Esophagus muscularis mucosa (tissue), 4 donors: ENCODE measurements around the gene GLTP. TPM values are rescaled to one million over a fixed set of nuclear protein-coding genes. Genes with fewer than 3 reads are reported as not detected.
A peak's percentile ranks its signal among the peaks of the same experiment; 100 is the strongest.

Experiments
- DNase-seq: peaks from one replicate; pipeline ENCODE4 v3.0.0-alpha.2; 2017; ENCODE audit errors: extremely low spot score
- H3K27ac ChIP-seq, 4 donors: fragments of 200-600 bp; sonication (generic); replicated peaks in 1 of 4; 1 replicate in 3 of 4; 2 replicates in 1 of 4; pipeline ENCODE4 v1.5.1; 2016 to 2019; ENCODE audit warnings: mild to moderate bottlenecking in 1 of 4
- H3K27me3 ChIP-seq, 4 donors: fragments of 200-600 bp; sonication (generic); one replicate each; pipeline versions ENCODE4 v1.5.1 to v1.6.0; 2016 to 2019
- H3K36me3 ChIP-seq, 4 donors: fragments of 200-600 bp; sonication (generic); one replicate each; pipeline ENCODE4 v1.5.1; 2016 to 2019
- H3K4me1 ChIP-seq, 4 donors: fragments of 200-600 bp; sonication (generic); one replicate each; pipeline ENCODE4 v1.5.1; 2016 to 2019
- H3K4me3 ChIP-seq, 4 donors: fragments of 200-600 bp; sonication (generic); 1 replicate in 2 of 4; 2 replicates in 2 of 4; pipeline ENCODE4 v1.5.1; 2016 to 2019; ENCODE audit warnings: mild to moderate bottlenecking in 4 of 4, moderate library complexity in 1 of 4
- H3K9me3 ChIP-seq, 4 donors: fragments of 200-600 bp; sonication (generic); 1 replicate in 3 of 4; 2 replicates in 1 of 4; pipeline ENCODE4 v1.5.1; 2016 to 2019
- CTCF ChIP-seq, 3 experiments: fragments of 200-600 bp in 2 of 3; fragments of 450-650 bp in 1 of 3; sonication (generic) in 2 of 3; IDR thresholded peaks; one replicate each; pipeline ENCODE4 v1.5.1; 2017 to 2019; ENCODE audit warnings: antibody characterized with exemption in 3 of 3, mild to moderate bottlenecking in 2 of 3, moderate library complexity in 1 of 3
- EP300 ChIP-seq: sonication (generic); formaldehyde crosslinking; IDR thresholded peaks from one replicate; pipeline ENCODE4 v1.6.1; 2017; ENCODE audit warnings: antibody characterized with exemption
- POLR2A ChIP-seq: fragments of 450-650 bp; IDR thresholded peaks from one replicate; pipeline ENCODE4 v1.6.1; 2017; ENCODE audit warnings: antibody characterized with exemption, moderate library complexity, mild to moderate bottlenecking, low read depth
- POLR2AphosphoS5 ChIP-seq, 2 donors: sonication (generic); formaldehyde crosslinking; IDR thresholded peaks; one replicate each; pipeline ENCODE4 v1.6.1; 2017; ENCODE audit warnings: antibody characterized with exemption in 2 of 2
- WGBS: methylation state at CpG from one replicate; pipeline ENCODE4 v1.1.5; 2018; 5-methylcytosine and 5-hydroxymethylcytosine counted together
- intact Hi-C: fragments of 100-400 bp; cut with DNase I; formaldehyde crosslinking; loops from one replicate; pipeline ENCODE4 v1.15.1; 2023
- total RNA-seq, 4 donors: library from RNA; depleted of rRNA; stranded (reverse); fragments of >200 nt; gene quantifications; one replicate each; pipeline versions ENCODE4 v1.1.0 to v1.2.1, GENCODE V29; 2016

Gene GLTP
- total RNA-seq, 4 donors from 2014 or later, result 37.0 to 47.7 (median 39.6) TPM

- peaks cover 0 to 13% (median 9%) of the 10 kb centered on the region in 4 donors for H3K4me1 ChIP-seq
- peaks cover 0 to 22% (median 0%) of the 10 kb centered on the region in 4 donors for H3K27me3 ChIP-seq
- no peak for DNase-seq
- TF ChIP-seq POLR2AphosphoS5 (IDR thresholded peaks at IDR 0.05) (no peak), CTCF (IDR thresholded peaks at IDR 0.05) (no peak), POLR2A (no peak), EP300 (no peak)
- no peak overlapping the region for H3K4me3 ChIP-seq
- H3K36me3 ChIP-seq, result no peaks in the 10 kb centered on the region
- no peaks in the 10 kb centered on the region for H3K9me3 ChIP-seq
- intact Hi-C loops, result no loop called here
- WGBS, result 56% methylated on average over 12 of the region's 12 CpGs
- H3K27ac ChIP-seq, result peak overlapping the region; percentile 26 to 54 (median 36)
Observed at GRCh38 chr12:109888179-109889020, 8.1 kb upstream of the GLTP start.

- Histone ChIP-seq H3K36me3 (no peaks in the 10 kb centered on the region), H3K27ac (no peak overlapping the region), H3K4me3 (no peak overlapping the region), H3K27me3 (peaks cover 0 to 16% (median 0%) of the 10 kb centered on the region in 4 donors), H3K4me1 (peaks cover 3 to 19% (median 15%) of the 10 kb centered on the region in 4 donors), H3K9me3 (no peaks in the 10 kb centered on the region)
- TF ChIP-seq CTCF (IDR thresholded peaks at IDR 0.05) (no peak), POLR2AphosphoS5 (IDR thresholded peaks at IDR 0.05) (no peak), POLR2A (no peak), EP300 (no peak)
- 87% methylated on average over 10 of the region's 10 CpGs for WGBS
- no peak for DNase-seq
- intact Hi-C loops, result no loop called here
Observed at GRCh38 chr12:109885616-109886015, 5.3 kb upstream of the GLTP start.

GRCh38 chr12:109883461-109883860 lies 3.1 kb upstream of the GLTP start:
- intact Hi-C loops, result no loop called here
- H3K4me3 ChIP-seq, result no peak overlapping the region
- no peak overlapping the region for H3K27ac ChIP-seq
- no peaks in the 10 kb centered on the region for H3K9me3 ChIP-seq
- WGBS, result 75% methylated on average over 4 of the region's 4 CpGs
- peaks cover 0 to 16% (median 0%) of the 10 kb centered on the region in 4 donors for H3K27me3 ChIP-seq
- no peaks in the 10 kb centered on the region for H3K36me3 ChIP-seq
- no peak for DNase-seq
- H3K4me1 ChIP-seq, result peaks cover 16 to 24% (median 20%) of the 10 kb centered on the region in 4 donors
- TF ChIP-seq POLR2AphosphoS5 (IDR thresholded peaks at IDR 0.05) (no peak), EP300 (no peak), CTCF (IDR thresholded peaks at IDR 0.05) (no peak), POLR2A (no peak)

- Histone ChIP-seq H3K4me3 (no peak overlapping the region), H3K36me3 (no peaks in the 10 kb centered on the region), H3K9me3 (no peaks in the 10 kb centered on the region), H3K4me1 (peaks cover 24 to 38% (median 32%) of the 10 kb centered on the region in 4 donors), H3K27me3 (peaks cover 0 to 2% (median 0%) of the 10 kb centered on the region in 4 donors), H3K27ac (no peak overlapping the region)
- 89% methylated on average over 2 of the region's 2 CpGs for WGBS
- intact Hi-C loops, result no loop called here
- no peak for DNase-seq
- TF ChIP-seq POLR2AphosphoS5 (IDR thresholded peaks at IDR 0.05) (no peak), CTCF (IDR thresholded peaks at IDR 0.05) (no peak), EP300 (no peak), POLR2A (no peak)
Observed at GRCh38 chr12:109881752-109882151, 1.4 kb upstream of the GLTP start.
